GM19372 (cell line): Measurements from ENCODE around the gene DIO3.

Experiments
- ATAC-seq: cut with Tn5 transposase; IDR thresholded peaks from one replicate; pipeline ENCODE4 v1.9.1; 2021; ENCODE audit warnings: mild to moderate bottlenecking, low read depth, moderate library complexity; ENCODE audit not compliant: unreplicated experiment

Gene DIO3

DNA sequence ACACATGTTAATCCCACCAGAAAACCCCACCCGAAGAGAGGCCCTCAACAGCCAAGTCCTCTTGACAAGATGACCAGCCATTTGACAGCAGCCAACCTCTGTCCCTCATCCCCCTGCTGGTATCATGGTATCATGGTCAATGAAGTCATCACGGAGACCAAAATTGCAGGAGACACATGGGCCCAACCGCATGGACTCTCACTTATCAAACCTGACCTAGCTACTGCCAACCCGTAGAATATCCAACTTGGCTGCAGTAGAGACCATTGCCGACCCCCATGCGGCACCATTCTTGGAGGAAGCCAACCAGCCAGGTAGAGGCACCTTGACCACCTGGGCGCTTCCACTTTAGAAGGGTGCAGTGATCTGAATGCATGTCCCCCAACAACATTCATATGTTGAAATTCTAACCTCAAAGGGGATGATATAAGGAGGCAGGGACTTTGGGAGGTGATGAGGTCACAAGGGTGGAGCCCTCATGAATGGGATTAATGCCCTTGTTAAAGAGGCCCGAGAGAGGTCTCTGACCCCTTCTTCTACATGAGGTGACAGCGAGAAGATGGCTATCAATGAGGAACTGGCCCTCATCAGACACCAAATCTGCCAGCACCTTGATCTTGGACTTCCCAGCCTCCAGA, 33.3 kb downstream of the DIO3 start:
- no peak for ATAC-seq

DNA sequence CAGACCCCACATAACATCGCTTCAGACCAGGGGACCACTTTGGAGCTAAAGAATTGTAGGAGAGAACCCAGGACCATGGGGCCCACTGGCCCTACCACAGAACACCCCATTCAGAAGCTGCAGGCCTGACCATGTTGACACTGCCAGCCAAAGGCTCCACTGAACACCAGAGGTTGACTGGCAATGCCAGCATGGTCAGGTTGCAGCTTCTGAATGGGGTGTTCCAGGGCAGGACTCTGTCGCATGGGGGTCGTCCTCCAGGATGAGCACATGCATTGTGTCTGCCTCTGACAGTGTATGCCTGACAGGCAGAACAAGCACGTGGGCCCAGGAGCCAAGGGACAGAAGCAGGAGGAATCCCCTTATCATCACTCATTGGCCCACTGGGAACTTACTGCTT, 34.1 kb downstream of the DIO3 start:
- no peak for ATAC-seq

DNA sequence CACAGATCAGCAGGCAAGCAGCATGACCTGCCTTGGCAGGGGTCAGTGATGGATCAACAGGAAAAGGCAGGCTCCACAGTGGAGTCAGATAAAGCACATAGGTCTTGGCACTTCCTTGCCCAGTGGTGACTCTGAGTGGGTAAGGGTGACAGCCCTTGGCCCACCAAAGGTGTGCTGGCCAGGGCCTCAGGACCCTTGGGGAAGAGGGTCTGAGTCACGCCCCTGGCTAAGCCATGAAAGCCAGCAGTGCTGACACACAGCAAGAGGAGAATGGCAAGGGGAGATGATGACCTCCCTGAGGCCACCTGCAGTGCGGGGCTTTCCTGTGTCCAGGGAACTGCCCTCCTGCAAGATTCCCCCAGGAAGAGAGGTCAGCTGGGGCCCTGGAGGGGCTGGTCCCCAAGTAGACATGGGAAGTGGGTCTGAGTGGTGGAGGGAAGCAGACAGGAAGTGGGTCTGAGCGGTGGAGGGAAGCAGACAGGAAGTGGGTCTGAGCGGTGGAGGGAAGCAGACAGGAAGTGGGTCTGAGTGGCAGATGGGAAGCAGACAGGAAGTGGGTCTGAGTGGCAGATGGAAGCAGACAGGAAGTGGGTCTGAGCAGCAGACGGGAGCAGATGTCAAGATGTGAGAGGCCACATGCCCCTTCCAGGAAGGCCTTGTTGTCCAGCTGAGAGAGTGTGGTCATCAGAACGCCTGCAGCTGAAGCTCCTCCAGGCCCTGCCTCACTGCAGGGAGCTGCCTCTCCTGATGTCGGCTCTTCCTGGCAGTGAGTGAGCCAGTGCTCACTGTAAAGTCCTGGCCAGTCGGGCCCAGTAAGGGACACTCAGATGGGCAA, 34.8 kb downstream of the DIO3 start:
- ATAC-seq: no peak

DNA sequence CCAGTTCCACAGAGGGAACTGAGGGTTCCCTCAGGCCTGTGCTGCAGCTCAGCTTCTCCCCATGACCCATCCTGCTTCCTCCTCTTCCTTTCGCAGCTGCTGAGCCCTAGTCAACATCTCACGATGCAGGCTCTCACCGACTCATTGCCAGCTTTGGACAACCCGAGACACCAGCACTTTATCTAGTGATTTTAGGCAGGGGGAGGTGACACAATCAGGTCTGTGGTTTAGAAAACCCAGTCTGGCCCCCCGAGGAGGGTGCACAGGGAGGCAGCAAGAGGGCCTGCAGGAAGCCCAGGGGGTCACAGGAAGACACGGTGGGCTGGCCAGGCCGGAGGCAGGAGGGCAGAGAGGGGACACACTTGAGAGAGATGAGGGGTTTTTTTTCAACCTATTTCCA, 35.4 kb downstream of the DIO3 start:
- no peak for ATAC-seq

DNA sequence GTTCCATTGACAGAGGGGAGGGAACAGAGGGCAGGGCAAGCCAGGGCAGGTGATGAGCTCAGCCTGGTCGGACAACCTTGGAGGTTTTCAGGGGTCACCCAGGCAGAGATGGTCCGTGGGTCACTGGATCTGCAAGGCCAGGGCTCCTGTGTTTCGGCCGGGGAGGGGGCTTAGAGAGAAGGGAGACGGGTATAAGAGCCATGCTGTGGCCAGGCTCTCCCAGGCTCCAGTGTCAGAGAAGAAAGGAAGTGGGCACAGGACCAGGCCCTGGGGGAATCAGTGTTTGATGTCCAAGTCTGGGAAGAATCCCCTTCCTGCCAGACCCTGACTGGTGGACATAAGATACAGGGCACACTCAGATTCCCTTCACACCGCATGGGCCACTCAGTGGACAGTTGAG, 36.9 kb downstream of the DIO3 start:
- no peak for ATAC-seq

DNA sequence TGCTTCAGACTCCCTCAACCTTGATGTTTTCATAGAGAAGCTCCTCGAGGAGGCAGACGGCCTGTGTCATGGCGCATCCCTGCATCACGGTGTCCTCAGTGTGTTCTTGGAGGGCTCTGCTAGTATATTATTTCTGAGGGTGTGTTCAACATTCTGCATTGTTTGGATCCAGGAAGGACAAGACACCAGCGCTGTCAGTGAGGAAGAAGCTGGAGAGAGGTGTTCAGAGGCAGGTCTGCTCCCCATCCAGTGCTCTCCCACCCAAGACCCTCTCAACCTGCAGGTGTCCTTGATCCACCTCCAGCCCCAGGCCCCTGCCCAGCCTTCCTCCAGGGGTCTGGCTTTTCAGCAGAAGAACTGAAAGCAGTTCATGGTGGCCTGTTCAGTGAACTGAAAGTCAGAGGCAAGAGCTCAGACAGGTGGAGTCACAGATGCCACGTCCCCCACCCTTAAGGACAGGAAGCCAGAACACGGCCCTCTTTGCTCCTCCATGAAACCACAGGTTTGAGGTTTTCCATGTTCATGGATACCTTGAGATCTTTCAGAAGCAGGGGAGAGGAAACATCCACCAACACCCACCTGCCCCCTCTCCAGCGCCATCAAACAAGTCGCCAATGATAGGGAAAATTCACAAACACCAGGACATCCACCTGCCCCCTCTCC, 37.4 kb downstream of the DIO3 start:
- no peak for ATAC-seq

DNA sequence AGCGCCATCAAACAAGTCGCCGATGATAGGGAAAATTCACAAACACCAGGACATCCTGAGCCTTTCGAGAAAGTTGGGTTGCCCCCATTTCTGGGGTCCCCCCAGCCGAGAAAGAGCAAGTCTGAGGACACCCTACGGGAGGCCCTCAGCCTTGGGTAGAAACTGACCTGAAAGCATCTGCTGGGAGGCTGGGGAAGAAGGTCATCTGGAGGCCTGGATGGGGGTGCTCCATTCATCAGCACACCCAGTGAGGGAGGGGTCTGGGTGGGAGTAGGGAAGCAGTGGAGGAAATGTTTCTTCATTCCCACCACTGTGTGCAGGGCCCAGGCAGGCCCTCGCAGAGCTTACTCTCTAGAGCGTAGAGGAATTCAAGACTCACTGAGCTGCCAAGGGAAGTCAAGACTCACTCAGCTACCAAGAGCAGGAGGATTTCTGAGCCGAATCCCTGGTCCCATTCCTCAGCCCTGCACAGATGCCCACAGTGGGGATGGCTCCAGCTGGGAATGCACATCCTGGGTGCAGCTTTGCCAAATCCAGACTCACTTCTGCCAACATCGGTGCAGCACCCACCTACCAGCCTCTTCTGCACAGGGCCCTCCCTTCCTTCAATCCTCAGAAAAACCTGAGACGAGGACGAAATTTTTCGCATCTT, 38.1 kb downstream of the DIO3 start:
- no peak for ATAC-seq

DNA sequence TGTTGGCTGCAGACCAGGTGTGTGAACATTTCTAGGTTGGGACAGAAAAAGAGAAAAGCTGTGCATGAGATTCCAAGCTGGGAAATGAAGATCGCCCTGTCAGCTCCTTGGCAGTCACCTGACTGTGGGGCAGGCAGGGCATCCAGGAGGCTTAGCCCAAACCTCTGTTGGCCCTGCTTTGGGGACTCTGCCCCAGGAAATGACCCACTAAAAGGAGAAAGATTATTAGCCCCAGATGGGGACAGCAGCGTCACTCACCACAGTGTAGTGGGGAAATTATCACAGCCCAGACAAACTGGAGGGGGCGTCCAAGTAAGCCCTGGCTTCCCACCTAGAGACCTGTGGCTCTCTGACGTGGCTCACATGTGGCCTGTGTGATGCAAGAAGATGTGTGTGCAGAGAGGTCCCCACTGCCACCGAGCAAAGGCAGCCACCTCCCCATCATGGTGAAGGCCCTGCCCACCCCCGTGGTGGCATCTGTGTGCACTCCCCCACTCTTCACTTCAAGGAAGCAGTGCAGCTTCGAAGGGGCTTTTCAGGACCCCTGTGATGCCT, 39.1 kb downstream of the DIO3 start:
- ATAC-seq: no peak

DNA sequence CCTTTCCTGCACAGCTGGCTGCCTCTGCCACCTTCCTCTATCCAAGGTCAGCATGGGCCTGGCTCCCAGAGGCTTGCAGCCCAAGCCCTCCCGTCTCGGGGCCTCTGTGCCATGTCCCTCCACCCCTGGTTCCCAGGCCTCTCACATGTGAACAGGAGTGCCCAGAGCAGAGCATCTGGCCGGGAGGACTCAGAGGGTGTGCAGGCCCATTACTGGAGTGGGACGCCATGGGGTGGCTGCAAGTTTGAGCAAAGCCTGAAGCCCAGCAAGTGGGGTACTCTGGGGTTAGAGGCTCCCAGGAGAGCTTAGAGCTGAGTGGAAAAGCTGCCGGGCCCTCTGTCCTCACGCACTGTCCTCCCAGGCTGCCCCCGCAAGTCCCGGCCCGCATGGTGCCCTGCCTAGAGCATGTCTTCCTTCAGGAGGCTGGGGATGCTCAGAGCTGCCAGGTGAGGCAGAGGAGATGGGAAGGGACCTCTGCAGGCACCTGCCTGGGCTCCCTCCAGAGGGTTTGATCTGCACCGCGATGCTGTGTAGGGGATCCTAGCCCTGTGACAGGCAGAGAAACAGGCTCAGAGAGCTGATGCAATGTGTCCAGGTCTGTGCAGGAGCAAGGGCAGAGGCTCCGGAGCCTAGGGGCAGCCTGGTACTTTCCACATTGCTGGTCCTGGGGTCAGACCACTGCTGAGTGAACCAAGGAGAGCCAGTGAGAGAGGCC, 39.8 kb downstream of the DIO3 start:
- no peak for ATAC-seq

DNA sequence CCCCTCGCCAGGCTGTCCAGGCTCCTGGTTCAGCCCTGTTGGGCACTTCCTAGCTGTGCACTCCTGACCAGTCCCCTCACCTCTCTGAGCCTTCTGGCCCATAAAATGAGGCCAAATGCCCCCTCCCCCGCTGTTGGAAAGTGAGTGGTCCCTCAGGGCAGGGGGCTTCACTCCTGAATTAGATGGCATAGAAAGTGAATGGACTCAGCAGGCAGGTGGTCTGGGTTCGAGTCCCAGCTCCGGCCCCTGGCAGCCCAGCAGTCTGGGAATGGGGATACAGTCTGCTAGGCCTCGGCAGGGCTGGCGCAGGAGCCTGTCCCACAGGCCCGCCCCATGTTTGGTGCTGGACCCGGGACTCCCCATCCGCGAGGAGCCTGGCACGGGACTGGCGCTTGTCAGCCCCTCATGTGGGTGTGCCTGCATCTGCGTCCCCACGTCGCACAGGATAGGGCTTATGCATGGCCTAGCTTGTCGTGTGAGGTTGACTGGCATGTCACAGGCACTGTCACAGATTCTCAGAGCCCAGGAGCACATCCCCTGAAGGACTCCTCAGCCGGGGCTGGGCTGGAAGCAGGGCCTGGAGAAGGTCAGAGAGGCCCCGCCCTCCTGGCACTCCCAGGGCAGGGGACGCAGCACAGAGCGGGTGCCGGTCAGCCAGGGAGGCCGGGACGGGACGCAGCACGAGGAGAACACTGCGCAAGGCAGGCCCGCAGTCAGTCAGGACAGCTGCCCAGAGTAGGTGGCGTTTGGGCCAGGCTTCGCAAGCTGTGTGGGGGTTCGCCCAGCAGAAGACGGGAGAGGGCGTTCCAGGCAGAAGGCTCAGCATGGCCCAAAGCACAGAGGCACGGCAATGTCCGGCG, 40.5 kb downstream of the DIO3 start:
- no peak for ATAC-seq

DNA sequence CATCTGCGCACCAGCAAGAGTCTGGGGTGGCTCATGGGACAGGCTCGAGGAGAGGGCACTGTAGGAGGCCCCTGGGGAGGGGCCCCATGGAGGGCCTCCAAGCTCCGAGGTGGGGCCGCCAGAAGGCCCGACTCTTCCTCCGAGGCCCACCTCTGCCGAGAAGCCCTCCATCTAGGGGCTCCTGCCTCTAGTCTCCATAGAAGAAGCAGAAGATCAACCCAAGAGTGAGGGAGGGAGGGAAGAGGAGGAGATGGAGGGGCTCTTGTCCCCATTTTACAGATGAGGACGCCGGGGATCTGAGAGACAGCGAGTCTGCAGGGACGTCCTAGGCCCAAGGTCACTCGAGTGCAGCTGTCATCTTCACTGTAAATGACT, 41.2 kb downstream of the DIO3 start:
- no peak for ATAC-seq

DNA sequence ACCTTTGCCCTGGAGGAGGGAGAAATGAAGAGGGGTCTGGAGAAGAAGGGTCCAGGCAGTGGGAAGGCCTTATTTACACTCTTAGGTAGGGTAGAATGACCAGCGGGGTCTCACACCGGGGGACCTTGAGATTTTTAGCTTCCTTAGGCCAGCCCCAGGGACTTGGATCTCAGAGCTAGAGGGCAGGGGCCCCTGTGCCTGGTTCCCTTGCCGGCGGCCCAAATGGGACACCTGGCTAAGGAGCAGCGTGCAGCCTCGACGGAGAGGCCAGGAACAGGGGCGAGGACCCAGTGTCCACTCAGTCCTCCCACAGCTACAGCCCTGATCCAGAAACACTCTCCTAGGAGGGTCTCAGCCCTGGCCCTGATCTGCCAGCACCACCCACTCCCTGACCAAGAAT, 41.8 kb downstream of the DIO3 start:
- ATAC-seq: no peak

DNA sequence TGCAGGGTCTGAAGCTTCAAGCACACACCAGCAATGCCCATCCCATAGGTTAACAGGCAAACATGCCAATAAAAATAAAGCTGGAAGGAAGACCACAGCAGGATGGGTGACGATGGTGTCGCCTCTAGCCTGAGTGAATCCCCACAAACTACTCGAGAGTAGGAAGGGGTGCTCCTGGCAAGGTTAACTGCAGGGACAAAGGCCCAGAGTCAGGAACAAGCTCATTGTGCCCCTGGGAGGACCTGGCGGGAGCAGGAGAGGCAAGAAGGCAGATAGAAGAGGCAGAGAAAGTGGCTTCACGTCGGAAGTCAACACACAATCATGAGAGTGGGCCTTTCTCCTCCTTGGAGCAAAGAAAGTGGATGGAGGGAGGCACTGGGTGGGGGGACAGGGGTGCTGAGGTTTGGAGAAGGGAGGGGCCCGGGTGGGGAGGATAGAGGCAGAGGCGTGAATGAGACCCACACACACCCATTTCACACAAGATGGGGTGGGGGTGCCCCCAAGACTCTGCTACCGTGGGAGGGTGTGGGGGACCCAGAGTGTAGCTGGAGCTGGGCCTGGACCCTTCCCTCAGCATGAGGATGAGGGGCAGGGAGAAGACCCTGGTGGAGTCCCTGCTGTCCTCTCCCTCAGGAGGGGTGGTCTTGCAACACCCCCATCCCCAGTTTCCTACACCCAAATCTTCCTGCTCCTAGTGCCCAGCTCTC, 43.1 kb downstream of the DIO3 start:
- ATAC-seq: no peak

DNA sequence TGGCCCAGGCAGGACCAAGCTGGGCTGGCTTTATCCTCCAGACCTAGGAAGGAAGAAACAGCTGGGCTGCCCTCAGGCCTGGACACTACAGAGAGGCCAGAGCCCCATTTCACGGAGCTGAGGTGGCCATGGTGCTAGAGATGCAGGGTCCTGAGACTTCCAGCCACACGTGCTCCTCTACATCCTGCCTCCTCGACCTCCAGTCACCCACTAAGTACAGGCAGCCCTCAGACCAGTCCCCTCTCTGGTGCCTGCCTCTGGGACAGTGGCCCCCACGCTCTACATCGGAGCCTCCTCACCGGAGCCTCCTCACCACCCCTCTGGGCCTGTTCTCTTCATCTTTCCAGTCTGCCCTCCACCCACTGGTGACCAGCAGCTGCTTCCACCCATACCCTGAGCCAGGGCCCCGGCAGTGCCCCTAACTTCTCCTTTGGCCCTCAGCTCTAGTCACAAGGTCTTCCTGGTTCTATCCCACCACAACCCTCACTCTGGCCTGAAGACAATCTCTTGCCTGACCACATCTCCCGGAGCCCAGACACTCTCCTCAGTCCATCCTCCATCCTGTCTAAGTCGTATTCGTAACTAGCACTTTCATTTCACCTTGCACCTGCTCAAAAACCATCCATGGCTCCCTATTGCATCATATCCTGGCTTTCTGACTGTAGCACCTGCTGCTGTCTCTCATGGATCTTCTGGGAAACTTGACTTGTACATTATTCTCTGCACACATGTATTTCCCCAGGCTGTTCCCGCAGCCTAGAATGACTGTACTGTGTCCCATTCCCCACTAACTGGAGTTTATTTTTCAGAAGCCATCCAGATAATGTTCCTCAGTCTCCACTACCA, 43.9 kb downstream of the DIO3 start:
- no peak for ATAC-seq

DNA sequence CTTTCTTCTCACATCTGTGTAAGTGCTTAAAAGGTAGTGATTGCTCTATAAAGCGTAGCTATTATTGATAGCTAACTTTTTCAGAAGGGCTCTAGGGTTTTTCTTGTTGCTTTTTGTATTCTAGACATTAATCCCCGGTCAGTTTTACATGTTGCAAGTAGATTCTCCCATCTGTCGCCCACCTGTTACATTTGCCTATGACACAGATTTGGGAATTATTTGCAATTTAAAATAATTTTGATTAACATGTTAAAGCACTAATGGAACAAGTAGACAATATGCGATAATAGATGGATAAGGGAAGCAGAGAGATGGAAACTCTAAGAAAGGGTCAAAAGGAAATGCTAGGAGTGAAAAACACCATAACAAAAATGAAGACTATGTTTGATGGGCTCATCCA, 44.5 kb downstream of the DIO3 start:
- ATAC-seq: no peak
